Measurements from ENCODE around the gene PRXL2B. TPM values are rescaled to one million over a fixed set of nuclear protein-coding genes. Genes with fewer than 3 reads are reported as not detected.

The PRXL2B gene
- total RNA-seq, 6 experiments from 2014 or later, result 5.1 to 18.6 (median 11.1) TPM

GRCh38 chr1:2611031-2611501 is 24.5 kb downstream of the PRXL2B start:
- Histone ChIP-seq H3K4me3 (no peak overlapping the region), H3K36me3 (no peaks in the 10 kb centered on the region), H3K27ac (no peak overlapping the region), H3K27me3 (no peaks in the 10 kb centered on the region), H3K4me1 (no peaks in the 10 kb centered on the region), H3K9me3 (no peaks in the 10 kb centered on the region)
- TF ChIP-seq CTCF (IDR thresholded peaks at IDR 0.05) (no peak), POLR2A (IDR thresholded peaks at IDR 0.05) (no peak)
- 21% methylated on average over 7 of the region's 24 CpGs for WGBS (ENCODE audit: insufficient coverage, low coverage, low lambda C conversion rate, missing lambda C conversion rate)
- intact Hi-C loops (cut with DNase I), result no loop called here
- peak in 3 of 4 donors; percentile 27 to 55 (median 28) for ATAC-seq
- DNase-seq, result peak; percentile 36 to 55 (median 44)

- DNase-seq (peak in 1 of 3 donors; percentile 9), ATAC-seq (peak in 1 of 4 donors; percentile 7)
- Histone ChIP-seq H3K4me3 (no peak overlapping the region), H3K9me3 (no peaks in the 10 kb centered on the region), H3K4me1 (no peaks in the 10 kb centered on the region), H3K27ac (no peak overlapping the region), H3K27me3 (no peaks in the 10 kb centered on the region), H3K36me3 (no peaks in the 10 kb centered on the region)
- intact Hi-C loops (cut with DNase I), result no loop called here
- 83% methylated on average over 1 of the region's 19 CpGs for WGBS (ENCODE audit: insufficient coverage, low coverage, low lambda C conversion rate, missing lambda C conversion rate)
- TF ChIP-seq POLR2A (IDR thresholded peaks at IDR 0.05) (no peak), CTCF (IDR thresholded peaks at IDR 0.05) (no peak)
These were observed 25.3 kb downstream of the PRXL2B start for GRCh38 chr1:2611621-2612437.

GRCh38 chr1:2612591-2613365 is 26.2 kb downstream of the PRXL2B start:
- no peak overlapping the region for H3K27ac ChIP-seq
- TF ChIP-seq POLR2A (IDR thresholded peaks at IDR 0.05) (no peak), CTCF (IDR thresholded peaks at IDR 0.05) (no peak)
- ATAC-seq, result no peak
- 92% methylated on average over 4 of the region's 11 CpGs for whole genome bisulfite sequencing (ENCODE audit: insufficient coverage, low coverage, low lambda C conversion rate, missing lambda C conversion rate)
- no peak overlapping the region for H3K4me3 ChIP-seq
- no peaks in the 10 kb centered on the region for H3K27me3 ChIP-seq
- no peak for DNase-seq
- intact Hi-C loops (cut with DNase I), result no loop called here
- H3K9me3 ChIP-seq, result no peaks in the 10 kb centered on the region
- no peaks in the 10 kb centered on the region for H3K36me3 ChIP-seq
- no peaks in the 10 kb centered on the region for H3K4me1 ChIP-seq

GRCh38 chr1:2614145-2614544 is 27.6 kb downstream of the PRXL2B start:
- Histone ChIP-seq H3K36me3 (no peaks in the 10 kb centered on the region), H3K27me3 (no peaks in the 10 kb centered on the region), H3K9me3 (no peaks in the 10 kb centered on the region), H3K4me1 (no peaks in the 10 kb centered on the region), H3K27ac (no peak overlapping the region), H3K4me3 (no peak overlapping the region)
- 84% methylated on average over 2 of the region's 2 CpGs for WGBS (ENCODE audit: insufficient coverage, low coverage, low lambda C conversion rate, missing lambda C conversion rate)
- intact Hi-C loops (cut with DNase I), result no loop called here
- ATAC-seq (no peak), DNase-seq (no peak)
- TF ChIP-seq CTCF (IDR thresholded peaks at IDR 0.05), result no peak
- TF ChIP-seq POLR2A (IDR thresholded peaks at IDR 0.05), result no peak

Data from right lobe of liver (tissue), 6 donors.